Measurements from ENCODE around the gene MUC3A. TPM values are rescaled to one million over a fixed set of nuclear protein-coding genes. Genes with fewer than 3 reads are reported as not detected.

The MUC3A gene
- total RNA-seq, 1 experiment from 2014 or later = 29.2 TPM

DNA sequence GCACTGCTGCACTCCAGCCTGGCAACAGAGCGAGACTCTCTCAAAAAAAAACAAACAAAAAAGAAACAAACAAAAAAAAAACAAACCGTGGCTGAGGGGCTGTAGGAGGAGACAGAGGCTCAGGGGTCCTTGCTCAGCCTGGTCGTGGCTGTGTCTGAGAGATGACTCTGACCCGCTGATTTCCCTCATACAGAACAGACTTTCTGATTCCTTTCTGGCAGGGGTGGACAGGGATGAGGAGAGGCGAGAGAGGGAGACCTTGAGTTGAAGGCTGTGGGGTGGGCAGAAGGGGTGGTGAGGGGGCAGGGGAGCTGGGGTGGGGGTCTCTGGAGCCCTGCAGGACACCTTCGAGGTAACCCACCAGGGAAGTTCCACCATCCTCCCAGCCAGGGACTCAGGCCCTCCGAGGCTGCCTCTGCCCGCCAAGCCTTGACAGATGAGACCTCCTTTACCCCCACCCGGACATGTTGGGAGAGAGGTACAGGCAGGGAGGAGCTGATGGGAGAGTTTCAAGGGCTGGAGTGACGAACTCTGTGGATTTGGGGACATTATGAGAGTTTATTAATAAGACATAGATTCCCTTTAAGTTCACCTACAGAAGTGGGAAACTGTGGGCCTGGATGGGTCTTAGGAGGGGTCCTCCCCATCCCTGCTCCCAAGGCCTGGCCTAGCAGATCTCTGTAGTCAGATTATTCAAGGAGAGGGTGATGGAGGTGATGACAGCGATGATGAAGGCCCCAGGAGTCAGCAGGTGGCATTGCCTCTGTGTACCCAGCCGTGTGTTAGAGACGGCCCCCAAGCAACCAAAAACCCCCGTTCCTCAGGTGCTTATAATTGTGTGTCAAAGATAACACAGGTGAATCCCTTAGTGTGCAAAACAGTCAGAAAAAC is 22.0 kb downstream of the MUC3A start:
- TF ChIP-seq, protein P1, sequence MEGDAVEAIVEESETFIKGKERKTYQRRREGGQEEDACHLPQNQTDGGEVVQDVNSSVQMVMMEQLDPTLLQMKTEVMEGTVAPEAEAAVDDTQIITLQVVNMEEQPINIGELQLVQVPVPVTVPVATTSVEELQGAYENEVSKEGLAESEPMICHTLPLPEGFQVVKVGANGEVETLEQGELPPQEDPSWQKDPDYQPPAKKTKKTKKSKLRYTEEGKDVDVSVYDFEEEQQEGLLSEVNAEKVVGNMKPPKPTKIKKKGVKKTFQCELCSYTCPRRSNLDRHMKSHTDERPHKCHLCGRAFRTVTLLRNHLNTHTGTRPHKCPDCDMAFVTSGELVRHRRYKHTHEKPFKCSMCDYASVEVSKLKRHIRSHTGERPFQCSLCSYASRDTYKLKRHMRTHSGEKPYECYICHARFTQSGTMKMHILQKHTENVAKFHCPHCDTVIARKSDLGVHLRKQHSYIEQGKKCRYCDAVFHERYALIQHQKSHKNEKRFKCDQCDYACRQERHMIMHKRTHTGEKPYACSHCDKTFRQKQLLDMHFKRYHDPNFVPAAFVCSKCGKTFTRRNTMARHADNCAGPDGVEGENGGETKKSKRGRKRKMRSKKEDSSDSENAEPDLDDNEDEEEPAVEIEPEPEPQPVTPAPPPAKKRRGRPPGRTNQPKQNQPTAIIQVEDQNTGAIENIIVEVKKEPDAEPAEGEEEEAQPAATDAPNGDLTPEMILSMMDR (conservative IDR thresholded peaks at IDR 0.05) = no peak
- peaks cover 5% of the 10 kb centered on the region for H3K23me2 ChIP-seq (ENCODE audit: insufficient read length, low read depth, low read length, poor library complexity, severe bottlenecking)
- H2BK12ac ChIP-seq (ENCODE audit: insufficient read length, low read depth, low read length) = no peak overlapping the region
- H3K23ac ChIP-seq (ENCODE audit: insufficient read length, low read depth, low read length) = no peak overlapping the region
- H3K4me1 ChIP-seq (ENCODE audit: insufficient read depth, low read length) = 0 out of 2 replicates have a peak, but pooled peaks cover 2% of the 10 kb centered on the region
- H4K20me1 ChIP-seq (ENCODE audit: control insufficient read depth, insufficient read depth, insufficient read length) = no peaks in the 10 kb centered on the region
- no peak overlapping the region for H4K5ac ChIP-seq (ENCODE audit: insufficient read length, low read depth, low read length)
- Mint-ChIP-seq H3K4me3 (no peak overlapping the region; a peak in 1 of 5 replicates), H3K27ac (peak overlapping the region in 1 of 3 experiments; percentile 47; a peak in 3 of 7 replicates), H3K27me3 (ENCODE audit: low read depth) (peaks cover 37% of the 10 kb centered on the region), H3K9me3 (no peaks in the 10 kb centered on the region; a peak in 1 of 5 replicates), H3K4me1 (peaks cover 30 to 35% of the 10 kb centered on the region in 2 experiments), H3K36me3 (ENCODE audit: insufficient read depth in 1 of 3, low read depth in 3 of 3) (peaks cover 0 to 4% (median 0%) of the 10 kb centered on the region in 3 experiments; a peak in 1 of 7 replicates)
- no peak overlapping the region for H3K4me2 ChIP-seq (ENCODE audit: insufficient read depth, insufficient read length, low read length)
- H3K79me2 ChIP-seq (ENCODE audit: insufficient read depth, low read length) = no peaks in the 10 kb centered on the region
- H3K9ac ChIP-seq (ENCODE audit: extremely low read depth, insufficient read length, low read length) = no peak overlapping the region
- H3K27me3 ChIP-seq (ENCODE audit: insufficient read depth, low read length) = peaks cover 6% of the 10 kb centered on the region; the same call in 1 of the 2 replicates
- no peak overlapping the region for H3K27ac ChIP-seq (ENCODE audit: insufficient read length, low read depth, low read length)
- H2BK120ac ChIP-seq (ENCODE audit: low read depth, low read length, poor library complexity, severe bottlenecking) = no peak overlapping the region
- no peak overlapping the region for H2BK20ac ChIP-seq (ENCODE audit: low read depth, low read length, poor library complexity, severe bottlenecking)
- no peak overlapping the region for H3K56ac ChIP-seq (ENCODE audit: insufficient read length, low read depth, low read length)
- no peak overlapping the region for H4K91ac ChIP-seq (ENCODE audit: insufficient read length, low read depth, low read length)
- no peak overlapping the region for H3K18ac ChIP-seq (ENCODE audit: insufficient read length, low read depth, low read length)
- WGBS (ENCODE audit: extremely low coverage, insufficient read length, low lambda C conversion rate) = no CpG with 5 or more reads among the region's 14 CpGs
- H4K8ac ChIP-seq (replicated peaks; ENCODE audit: insufficient read length, low read depth, low read length) = no peak overlapping the region
- no peak overlapping the region for H3K4ac ChIP-seq (ENCODE audit: low read depth, low read length)
- H2AFZ ChIP-seq (ENCODE audit: low read length) = no peak overlapping the region
- no peak overlapping the region for H2AK5ac ChIP-seq (ENCODE audit: insufficient read length, low read length)
- no peak overlapping the region for H2BK5ac ChIP-seq (ENCODE audit: insufficient read length, low read length)
- H3T11ph ChIP-seq (ENCODE audit: low read length) = no peak overlapping the region
- H3K79me1 ChIP-seq (ENCODE audit: insufficient read depth, low read depth, low read length, poor library complexity, severe bottlenecking) = no peaks in the 10 kb centered on the region
- no peak for DNase-seq
- H3K9me3 ChIP-seq (ENCODE audit: control insufficient read depth, low read depth, low read length) = no peaks in the 10 kb centered on the region
- H2BK15ac ChIP-seq (ENCODE audit: low read depth, low read length) = no peak overlapping the region
- H3K14ac ChIP-seq (ENCODE audit: insufficient read depth, low read length) = no peak overlapping the region

All from H9 (cell line).